Glutamatergic neuron (in vitro differentiated cells): ENCODE results near the gene SLC25A53. TPM values are rescaled to one million over a fixed set of nuclear protein-coding genes. Genes with fewer than 3 reads are reported as not detected.
"Not testable (repeated sequence)": the region's sequence is repeated elsewhere in the genome, so short reads cannot be mapped to it uniquely, and the experiment has no call there.

Experiments used
- DNase-seq: peaks from one replicate; pipeline ENCODE4 v3.0.0; 2022
- H3K27ac Mint-ChIP-seq: one replicate; pipeline ENCODE4 v1.8.0; 2020; ENCODE audit warnings: mild to moderate bottlenecking, mixed read lengths, inconsistent platforms; ENCODE audit not compliant: unreplicated experiment
- H3K27me3 Mint-ChIP-seq: one replicate; pipeline ENCODE4 v1.8.0; 2020; ENCODE audit warnings: mild to moderate bottlenecking, moderate library complexity, mixed read lengths, inconsistent platforms; ENCODE audit not compliant: unreplicated experiment
- H3K36me3 Mint-ChIP-seq: one replicate; pipeline ENCODE4 v1.8.0; 2020; ENCODE audit warnings: mild to moderate bottlenecking, mixed read lengths, inconsistent platforms; ENCODE audit not compliant: unreplicated experiment
- H3K4me1 Mint-ChIP-seq: one replicate; pipeline ENCODE4 v1.8.0; 2020; ENCODE audit warnings: mild to moderate bottlenecking, low read depth, mixed read lengths, inconsistent platforms; ENCODE audit not compliant: unreplicated experiment
- H3K4me3 Mint-ChIP-seq: one replicate; pipeline ENCODE4 v1.8.0; 2020; ENCODE audit warnings: mild to moderate bottlenecking, mixed read lengths, inconsistent platforms; ENCODE audit not compliant: unreplicated experiment
- H3K9me3 Mint-ChIP-seq: one replicate; pipeline ENCODE4 v1.8.0; 2020; ENCODE audit warnings: mild to moderate bottlenecking, moderate library complexity, mixed read lengths, inconsistent platforms; ENCODE audit not compliant: unreplicated experiment
- CTCF ChIP-seq: fragments of 200-600 bp; sonication (generic); IDR thresholded peaks from one replicate; pipeline ENCODE4 v1.5.0; 2021; ENCODE audit not compliant: partially characterized antibody, unreplicated experiment
- total RNA-seq: library from RNA; stranded (reverse); fragmentation: NEBNext Ultra II Directional; extraction: Animal tissue kit (Norgen Biotek cat#: 25700); gene quantifications from one replicate; pipeline ENCODE4 v1.2.1, GENCODE V29; 2021; ENCODE audit not compliant: unreplicated experiment

The SLC25A53 gene
- total RNA-seq, 1 donor from 2014 or later, result 5.7 TPM

DNA sequence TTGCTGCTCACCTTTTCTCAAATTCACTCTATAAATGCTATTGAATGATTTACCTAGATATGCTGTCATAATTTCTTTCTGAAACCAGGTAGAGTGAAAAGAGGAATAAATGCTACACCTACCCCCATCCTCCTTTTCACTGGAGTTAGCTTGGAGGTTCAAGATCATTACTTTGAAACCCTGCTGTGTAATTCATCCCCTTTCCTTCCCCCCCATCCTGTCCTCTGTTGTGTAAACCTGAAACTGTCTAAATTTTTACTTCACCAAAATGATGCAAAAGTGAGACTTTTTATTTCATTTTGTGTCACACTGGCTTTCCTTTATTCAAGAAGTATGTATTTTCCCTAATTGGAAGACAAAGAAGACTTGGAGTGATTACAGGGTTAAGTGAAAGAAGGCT, 39.0 kb downstream of the SLC25A53 start:
- no peaks in the 10 kb centered on the region for H3K27me3 Mint-ChIP-seq
- DNase-seq, result no peak
- H3K36me3 Mint-ChIP-seq, result no peaks in the 10 kb centered on the region
- H3K9me3 Mint-ChIP-seq, result peaks cover 2% of the 10 kb centered on the region
- no peak overlapping the region for H3K4me3 Mint-ChIP-seq
- peaks cover 1% of the 10 kb centered on the region for H3K4me1 Mint-ChIP-seq
- no peak overlapping the region for H3K27ac Mint-ChIP-seq
- TF ChIP-seq CTCF, result no peak

DNA sequence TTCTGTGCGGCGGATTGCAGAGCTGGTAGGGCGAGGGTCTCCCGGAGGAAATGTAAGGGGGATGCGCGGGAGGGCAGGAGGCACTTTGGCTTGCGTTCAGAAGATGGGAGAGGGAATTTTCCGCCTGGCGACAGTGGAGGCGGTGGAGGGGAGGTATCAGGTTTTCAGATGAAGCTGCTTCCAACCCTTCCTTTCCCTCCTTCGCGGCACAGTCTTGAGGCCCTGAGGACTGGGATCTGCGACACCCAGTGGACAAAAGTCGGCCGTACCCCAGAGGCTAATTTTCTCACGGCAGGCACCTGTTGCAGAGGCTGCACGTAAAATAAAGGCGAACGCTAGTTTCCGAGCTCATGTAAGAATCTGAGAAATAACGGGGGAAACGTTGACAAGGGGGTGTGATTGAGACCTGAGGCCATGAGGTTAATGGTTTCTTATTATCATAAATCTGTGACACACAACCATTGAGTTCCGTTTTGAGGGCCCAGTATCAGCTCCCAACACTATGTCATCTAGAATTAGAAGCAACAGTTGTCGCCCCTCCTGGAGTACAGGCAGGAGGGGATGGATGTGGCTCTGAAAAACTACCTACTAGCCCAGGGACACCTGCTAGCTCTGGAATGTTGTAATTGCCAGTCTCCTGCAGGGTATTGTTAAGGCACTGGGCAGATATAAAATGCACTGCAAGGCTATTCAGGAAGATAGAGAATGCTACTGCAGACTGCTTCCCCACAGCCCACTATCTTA, 43.4 kb downstream of the SLC25A53 start:
- DNase-seq, result peak; percentile 63
- Mint-ChIP-seq H3K4me1 (peaks cover 1% of the 10 kb centered on the region), H3K27me3 (no peaks in the 10 kb centered on the region), H3K9me3 (peaks cover 2% of the 10 kb centered on the region), H3K36me3 (no peaks in the 10 kb centered on the region), H3K27ac (peak overlapping the region; percentile 90), H3K4me3 (peak overlapping the region; percentile 91)
- TF ChIP-seq CTCF, result peak; percentile 33

GRCh38 chrX:104112326-104112951, 44.4 kb downstream of the SLC25A53 start, which contains the start of gene ZCCHC18:
ZCCHC18 (plus strand) TSS chrX:104112523; CDS start chrX:104114112, 1,589 bp downstream.
- H3K9me3 Mint-ChIP-seq, result peaks cover 2% of the 10 kb centered on the region
- H3K4me3 Mint-ChIP-seq, result peak within 1 kb of the TSS; percentile 91
- H3K27ac Mint-ChIP-seq, result peak within 1 kb of the TSS; percentile 90
- DNase-seq, result peak; percentile 80
- peaks cover 1% of the 10 kb centered on the region for H3K4me1 Mint-ChIP-seq
- H3K27me3 Mint-ChIP-seq, result no peaks in the 10 kb centered on the region
- H3K36me3 Mint-ChIP-seq, result no peaks in the 10 kb centered on the region
- no peak for TF ChIP-seq CTCF

- not testable (repeated sequence) for H3K4me1 Mint-ChIP-seq, DNase-seq, H3K9me3 Mint-ChIP-seq, H3K4me3 Mint-ChIP-seq, H3K27me3 Mint-ChIP-seq, H3K36me3 Mint-ChIP-seq, H3K27ac Mint-ChIP-seq
Measured at GRCh38 chrX:104110491-104111240, 46.1 kb downstream of the SLC25A53 start.

GRCh38 chrX:104108955-104109354, 47.9 kb downstream of the SLC25A53 start:
- no peak for DNase-seq
- Mint-ChIP-seq H3K27me3 (no peaks in the 10 kb centered on the region), H3K4me3 (no peak overlapping the region), H3K4me1 (peaks cover 1% of the 10 kb centered on the region), H3K36me3 (no peaks in the 10 kb centered on the region), H3K27ac (no peak overlapping the region), H3K9me3 (peaks cover 2% of the 10 kb centered on the region)
- no peak for TF ChIP-seq CTCF
